ENCODE measurements around the gene UHRF1. TPM values are rescaled to one million over a fixed set of nuclear protein-coding genes. Genes with fewer than 3 reads are reported as not detected.

Gene UHRF1
- polyA plus RNA-seq, 1 of the 3 experiments (the other 2 are of a cell fraction): 43.4 TPM

GRCh38 chr19:4911786-4912672, 2.7 kb downstream of the UHRF1 start (continued):
- TF ChIP-seq POLR2AphosphoS5 (IDR thresholded peaks at IDR 0.05; ENCODE audit: low read depth, low read length) (peak; percentile 77; the same call in 1 of the 2 replicates), MAX (IDR thresholded peaks at IDR 0.05; ENCODE audit: low read depth) (peak; percentile 91), USF1 (IDR thresholded peaks at IDR 0.05; ENCODE audit: borderline replicate concordance, low read depth) (no peak), IRF3 (IDR thresholded peaks at IDR 0.05; ENCODE audit: low read depth, low read length) (no peak), SMC3 (IDR thresholded peaks at IDR 0.05; ENCODE audit: low read depth, low read length) (peak; percentile 71), TAF1 (IDR thresholded peaks at IDR 0.05; ENCODE audit: borderline replicate concordance, low read depth, low read length) (peak; percentile 49; the same call in 1 of the 2 replicates), EZH2phosphoT487 (IDR thresholded peaks at IDR 0.05; ENCODE audit: borderline replicate concordance, low read depth) (no peak), RXRA (IDR thresholded peaks at IDR 0.05; ENCODE audit: borderline replicate concordance, low read depth) (peak; percentile 80; the same call in 1 of the 2 replicates), EP300 (IDR thresholded peaks at IDR 0.05; ENCODE audit: borderline replicate concordance in 1 of 2, low read depth in 1 of 2, low read length in 1 of 2) (peak in 1 of 2 experiments; percentile 88; a peak in 2 of 4 replicates), RCOR1 (IDR thresholded peaks at IDR 0.05; ENCODE audit: low read length) (no peak)

- Histone ChIP-seq H3K9me3 (no peaks in the 10 kb centered on the region), H3K4me2 (no peak overlapping the region), H3K27me3 (ENCODE audit: insufficient read depth) (no peaks in the 10 kb centered on the region), H3F3A (replicated peaks; ENCODE audit: insufficient read depth) (peaks cover 31% of the 10 kb centered on the region), H3K9ac (0 out of 2 replicates have a peak overlapping the region, but pooled peaks have one; percentile 5), H3K4me1 (ENCODE audit: control insufficient read depth in 1 of 2, insufficient read depth in 2 of 2, low read depth in 1 of 2, low read length in 1 of 2) (peaks cover 27 to 38% of the 10 kb centered on the region in 2 experiments; a peak in 3 of 4 replicates), H3K9me2 (no peaks in the 10 kb centered on the region), H3K4me3 (ENCODE audit: low read depth in 2 of 2, low read length in 1 of 2) (no peak overlapping the region), H3K36me3 (replicated peaks in 1 of 2; ENCODE audit: control insufficient read depth in 1 of 2, insufficient read depth in 2 of 2, low read length in 1 of 2) (peaks cover 0 to 11% of the 10 kb centered on the region in 2 experiments), H3K79me2 (ENCODE audit: insufficient read depth) (peaks cover 88% of the 10 kb centered on the region), H2AFZ (ENCODE audit: low read depth) (no peak overlapping the region), H3K27ac (ENCODE audit: low read depth in 2 of 2, low read length in 1 of 2) (peak overlapping the region in 1 of 2 experiments; percentile 66; a peak in 2 of 4 replicates), H4K20me1 (ENCODE audit: insufficient read depth) (peaks cover 42% of the 10 kb centered on the region; the same call in 1 of the 2 replicates)
- 87% methylated on average over 22 of the region's 24 CpGs for WGBS (ENCODE audit: low lambda C conversion rate)
- POLR2A ChIA-PET: no interaction called here
- CTCF ChIA-PET: interaction anchor here (1.1 to 7.6 kb wide), 5 partner anchors 17 to 117 kb away, joined by 4 to 121 read pairs (median 36); partner anchors contain the start of gene PLIN3
- no peak for DNase-seq
- no peak for TF ChIP-seq CHD2 (IDR thresholded peaks at IDR 0.05; ENCODE audit: low read length, partially characterized antibody)
- no peak for TF ChIP-seq SIN3A (IDR thresholded peaks at IDR 0.05; ENCODE audit: borderline replicate concordance, low read depth, low read length)
- TF ChIP-seq RFX5 (IDR thresholded peaks at IDR 0.05; ENCODE audit: low read length): no peak
- TF ChIP-seq NFIC (IDR thresholded peaks at IDR 0.05; ENCODE audit: borderline replicate concordance): no peak
- TF ChIP-seq EP300 (IDR thresholded peaks at IDR 0.05; ENCODE audit: borderline replicate concordance in 1 of 2, low read depth in 1 of 2, low read length in 1 of 2): no peak
- no peak for TF ChIP-seq GATA2 (CRISPR knock-in tag; IDR thresholded peaks at IDR 0.05)
- TF ChIP-seq TCF12 (IDR thresholded peaks at IDR 0.05): no peak
- no peak for TF ChIP-seq YY1 (IDR thresholded peaks at IDR 0.05; ENCODE audit: low read depth)
- no peak for TF ChIP-seq RCOR1 (IDR thresholded peaks at IDR 0.05; ENCODE audit: low read length)
- no peak for TF ChIP-seq FOXJ3 (CRISPR knock-in tag; IDR thresholded peaks at IDR 0.05)
- no peak for TF ChIP-seq NRF1 (IDR thresholded peaks at IDR 0.05; ENCODE audit: low read depth, low read length)
- TF ChIP-seq TAF1 (IDR thresholded peaks at IDR 0.05; ENCODE audit: borderline replicate concordance, low read depth, low read length): no peak
- no peak for TF ChIP-seq IRF3 (IDR thresholded peaks at IDR 0.05; ENCODE audit: low read depth, low read length)
- TF ChIP-seq JUND (IDR thresholded peaks at IDR 0.05): no peak
- no peak for TF ChIP-seq PBX3 (IDR thresholded peaks at IDR 0.05)
- TF ChIP-seq MXI1 (IDR thresholded peaks at IDR 0.05; ENCODE audit: low read depth, low read length): no peak
- no peak for TF ChIP-seq POLR2AphosphoS5 (IDR thresholded peaks at IDR 0.05; ENCODE audit: low read depth, low read length)
- TF ChIP-seq FOXM1 (IDR thresholded peaks at IDR 0.05; ENCODE audit: low read depth): no peak
Observed at GRCh38 chr19:4913996-4914735, 4.9 kb downstream of the UHRF1 start.

All from SK-N-SH (cell line).